Measurements from ENCODE around the gene POU2F3. TPM values are rescaled to one million over a fixed set of nuclear protein-coding genes. Genes with fewer than 3 reads are reported as not detected.

The POU2F3 gene
- total RNA-seq, 6 experiments from 2014 or later, result not detected

DNA sequence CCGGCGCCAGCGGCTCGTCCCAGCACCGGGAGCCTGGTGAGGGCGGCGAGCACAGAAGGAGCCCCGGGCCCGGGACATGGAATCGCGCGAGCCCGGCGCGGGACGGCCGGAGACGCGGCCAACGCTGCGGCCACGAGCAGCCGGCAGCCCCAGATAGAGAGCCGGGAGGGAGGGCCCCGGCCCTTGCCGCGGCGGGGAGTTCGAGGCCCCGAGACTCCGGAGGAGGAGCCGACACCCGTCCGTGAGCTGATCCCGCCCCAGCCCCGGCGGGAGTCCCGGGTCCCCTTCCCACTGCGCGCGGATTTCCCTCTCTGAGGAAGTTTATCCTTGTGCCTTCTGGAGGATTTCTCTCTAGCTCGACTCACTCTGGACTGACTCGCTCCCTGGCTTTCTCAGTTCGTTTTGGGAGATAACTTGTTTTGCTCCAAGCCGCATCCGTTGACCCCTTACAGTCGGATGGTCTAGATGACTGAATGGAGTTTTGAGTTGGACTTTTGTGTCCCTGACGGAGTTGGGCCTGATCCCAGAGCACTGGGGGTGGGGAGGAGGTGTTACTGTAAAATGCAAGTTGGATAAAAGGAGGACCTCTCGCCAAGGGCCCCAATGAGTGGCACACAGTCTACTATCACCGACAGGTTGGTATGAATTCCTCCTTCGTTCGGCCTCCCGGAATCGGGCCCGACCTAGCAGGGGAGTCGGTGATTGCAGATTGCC, 96.9 kb downstream of the POU2F3 start:
- H3K36me3 Mint-ChIP-seq (ENCODE audit: low read depth), result peaks cover 14% of the 10 kb centered on the region
- no peak for TF ChIP-seq CTCF (IDR thresholded peaks at IDR 0.05)
- peaks cover 4% of the 10 kb centered on the region; the same call in 1 of the 2 replicates for H3K27me3 Mint-ChIP-seq (ENCODE audit: insufficient read depth)
- H3K4me1 Mint-ChIP-seq (ENCODE audit: low read depth), result peaks cover 63% of the 10 kb centered on the region
- peak overlapping the region; percentile 99 for H3K4me3 Mint-ChIP-seq
- H3K27ac Mint-ChIP-seq, result peak overlapping the region; percentile 95
- DNase-seq, result peak; percentile 16
- no peaks in the 10 kb centered on the region for H3K9me3 Mint-ChIP-seq

GRCh38 chr11:120337355-120338106, 97.6 kb downstream of the POU2F3 start:
- peak overlapping the region; percentile 99 for H3K4me3 Mint-ChIP-seq
- H3K4me1 Mint-ChIP-seq (ENCODE audit: low read depth), result peaks cover 63% of the 10 kb centered on the region
- H3K27ac Mint-ChIP-seq, result peak overlapping the region; percentile 95
- peaks cover 19% of the 10 kb centered on the region for H3K36me3 Mint-ChIP-seq (ENCODE audit: low read depth)
- no peak for DNase-seq
- TF ChIP-seq CTCF (IDR thresholded peaks at IDR 0.05), result no peak
- H3K9me3 Mint-ChIP-seq, result no peaks in the 10 kb centered on the region
- peaks cover 6% of the 10 kb centered on the region; the same call in 1 of the 2 replicates for H3K27me3 Mint-ChIP-seq (ENCODE audit: insufficient read depth)

- peaks cover 6% of the 10 kb centered on the region; the same call in 1 of the 2 replicates for H3K27me3 Mint-ChIP-seq (ENCODE audit: insufficient read depth)
- peak overlapping the region; percentile 95 for H3K27ac Mint-ChIP-seq
- H3K36me3 Mint-ChIP-seq (ENCODE audit: low read depth), result peaks cover 19% of the 10 kb centered on the region
- no peak for TF ChIP-seq CTCF (IDR thresholded peaks at IDR 0.05)
- peak overlapping the region; percentile 99 for H3K4me3 Mint-ChIP-seq
- no peaks in the 10 kb centered on the region for H3K9me3 Mint-ChIP-seq
- peaks cover 56% of the 10 kb centered on the region for H3K4me1 Mint-ChIP-seq (ENCODE audit: low read depth)
- peak; percentile 23 for DNase-seq
Measured at GRCh38 chr11:120338107-120338933, 98.4 kb downstream of the POU2F3 start.

GRCh38 chr11:120339394-120339890, 99.5 kb downstream of the POU2F3 start:
- Mint-ChIP-seq H3K27ac (peak overlapping the region; percentile 67), H3K27me3 (ENCODE audit: insufficient read depth) (peaks cover 6% of the 10 kb centered on the region; the same call in 1 of the 2 replicates), H3K4me1 (ENCODE audit: low read depth) (peaks cover 57% of the 10 kb centered on the region), H3K9me3 (no peaks in the 10 kb centered on the region), H3K36me3 (ENCODE audit: low read depth) (peaks cover 19% of the 10 kb centered on the region), H3K4me3 (peak overlapping the region; percentile 99)
- DNase-seq, result peak; percentile 37
- TF ChIP-seq CTCF (IDR thresholded peaks at IDR 0.05), result no peak

DNA sequence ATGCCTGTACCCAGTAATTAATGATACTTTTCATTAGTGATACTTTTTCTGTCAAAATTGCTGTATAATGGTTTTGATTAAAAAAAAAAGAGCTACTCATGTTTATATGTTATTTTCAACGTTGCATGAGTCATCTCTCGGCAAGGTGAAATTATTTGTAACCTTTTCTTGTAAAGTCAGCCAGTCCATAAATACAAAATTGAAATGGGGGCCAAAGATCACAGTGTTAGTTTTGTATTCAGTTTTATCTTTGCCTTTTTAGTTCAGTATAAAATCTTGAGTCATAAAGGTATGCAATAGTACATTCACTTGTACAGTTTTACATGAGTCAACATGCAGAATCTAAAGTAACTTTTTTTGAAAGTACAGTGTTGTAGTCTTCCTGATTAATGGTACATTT, 100.6 kb downstream of the POU2F3 start:
- no peak for DNase-seq
- peak overlapping the region; percentile 67; the same call in 1 of the 2 replicates for H3K27ac Mint-ChIP-seq
- H3K36me3 Mint-ChIP-seq (ENCODE audit: low read depth), result peaks cover 19% of the 10 kb centered on the region
- no peaks in the 10 kb centered on the region for H3K9me3 Mint-ChIP-seq
- H3K4me3 Mint-ChIP-seq, result peak overlapping the region; percentile 99
- peaks cover 59% of the 10 kb centered on the region for H3K4me1 Mint-ChIP-seq (ENCODE audit: low read depth)
- peaks cover 6% of the 10 kb centered on the region; the same call in 1 of the 2 replicates for H3K27me3 Mint-ChIP-seq (ENCODE audit: insufficient read depth)
- TF ChIP-seq CTCF (IDR thresholded peaks at IDR 0.05), result no peak
